ENCODE results near the gene UTP11.
A peak's percentile ranks its signal among the peaks of the same experiment; 100 is the strongest.
"Not testable (repeated sequence)": the region's sequence is repeated elsewhere in the genome, so short reads cannot be mapped to it uniquely, and the experiment has no call there.

The UTP11 gene

GRCh38 chr1:38027201-38028104, 14.9 kb downstream of the UTP11 start:
- H3K36me3 ChIP-seq (replicated peaks): peaks cover 32% of the 10 kb centered on the region
- H3K4me3 ChIP-seq: no peak overlapping the region
- H3K9me3 ChIP-seq: no peaks in the 10 kb centered on the region
- DNase-seq (ENCODE audit: low spot score in 2 of 2): no peak
- no peaks in the 10 kb centered on the region for H3K4me1 ChIP-seq
- in situ Hi-C loops (cut with MboI; ENCODE audit: low sequenced_read_pairs): loop anchor here (5.0 to 25.0 kb wide), 3 partner anchors 457 to 805 kb away; no protein-coding TSS in a partner anchor
- no peaks in the 10 kb centered on the region for H3K27me3 ChIP-seq (ENCODE audit: low read depth)

DNA sequence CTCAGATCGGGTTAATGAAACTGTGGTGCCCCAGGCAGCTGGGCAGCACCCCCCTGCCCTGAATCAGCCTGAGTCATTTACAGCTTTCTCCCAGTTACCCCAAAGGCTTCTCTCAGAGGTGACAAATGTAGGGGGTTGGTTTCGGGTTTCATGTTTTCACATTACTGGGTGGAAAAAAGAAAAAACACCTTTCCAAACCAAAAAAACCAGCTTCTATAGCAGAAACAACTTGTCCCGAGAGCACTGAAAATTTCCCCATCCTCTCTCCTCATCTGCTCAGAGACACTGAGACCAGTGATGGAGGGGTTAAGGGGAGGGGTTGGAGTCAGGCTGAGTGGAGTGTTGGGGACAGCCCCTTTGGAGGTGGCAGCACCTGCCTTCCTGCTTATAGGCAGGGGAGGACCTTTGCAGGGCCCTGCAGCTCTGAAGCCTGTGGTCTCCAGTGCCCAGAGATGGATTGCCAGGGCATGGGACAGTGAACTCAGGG, 15.6 kb downstream of the UTP11 start:
- no peaks in the 10 kb centered on the region for H3K4me1 ChIP-seq
- in situ Hi-C loops (cut with MboI; ENCODE audit: low sequenced_read_pairs): loop anchor here (5.0 to 25.0 kb wide), 3 partner anchors 457 to 804 kb away; no protein-coding TSS in a partner anchor
- no peak overlapping the region for H3K4me3 ChIP-seq
- no peak for DNase-seq (ENCODE audit: low spot score in 2 of 2)
- no peaks in the 10 kb centered on the region for H3K27me3 ChIP-seq (ENCODE audit: low read depth)
- H3K9me3 ChIP-seq: no peaks in the 10 kb centered on the region
- peaks cover 25% of the 10 kb centered on the region for H3K36me3 ChIP-seq (replicated peaks)

DNA sequence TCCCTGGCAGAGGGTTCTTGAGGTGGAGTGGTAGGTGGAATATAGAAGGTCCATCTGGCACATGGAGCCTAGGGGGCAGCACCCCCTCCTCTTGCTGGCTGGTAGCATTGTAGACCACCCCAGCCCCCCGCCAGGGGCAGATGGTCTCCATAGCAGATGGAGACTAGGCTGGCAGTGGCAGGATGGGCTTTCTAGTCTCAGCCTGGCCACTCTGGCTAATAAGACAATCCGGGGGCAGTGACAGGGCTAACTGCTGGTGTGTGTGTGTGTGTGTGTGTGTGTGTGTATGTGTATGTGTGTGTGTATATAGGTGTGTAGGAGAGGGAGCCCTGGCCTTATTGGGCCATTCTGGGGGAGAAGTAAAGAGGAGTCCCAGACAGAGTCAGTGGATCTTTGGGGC, 16.1 kb downstream of the UTP11 start:
- in situ Hi-C loops (cut with MboI; ENCODE audit: low sequenced_read_pairs): loop anchor here (5.0 to 25.0 kb wide), 3 partner anchors 456 to 804 kb away; no protein-coding TSS in a partner anchor
- peaks cover 20% of the 10 kb centered on the region for H3K36me3 ChIP-seq (replicated peaks)
- no peaks in the 10 kb centered on the region for H3K4me1 ChIP-seq
- no peaks in the 10 kb centered on the region for H3K9me3 ChIP-seq
- DNase-seq (ENCODE audit: low spot score in 2 of 2): no peak
- no peaks in the 10 kb centered on the region for H3K27me3 ChIP-seq (ENCODE audit: low read depth)
- H3K4me3 ChIP-seq: no peak overlapping the region

DNA sequence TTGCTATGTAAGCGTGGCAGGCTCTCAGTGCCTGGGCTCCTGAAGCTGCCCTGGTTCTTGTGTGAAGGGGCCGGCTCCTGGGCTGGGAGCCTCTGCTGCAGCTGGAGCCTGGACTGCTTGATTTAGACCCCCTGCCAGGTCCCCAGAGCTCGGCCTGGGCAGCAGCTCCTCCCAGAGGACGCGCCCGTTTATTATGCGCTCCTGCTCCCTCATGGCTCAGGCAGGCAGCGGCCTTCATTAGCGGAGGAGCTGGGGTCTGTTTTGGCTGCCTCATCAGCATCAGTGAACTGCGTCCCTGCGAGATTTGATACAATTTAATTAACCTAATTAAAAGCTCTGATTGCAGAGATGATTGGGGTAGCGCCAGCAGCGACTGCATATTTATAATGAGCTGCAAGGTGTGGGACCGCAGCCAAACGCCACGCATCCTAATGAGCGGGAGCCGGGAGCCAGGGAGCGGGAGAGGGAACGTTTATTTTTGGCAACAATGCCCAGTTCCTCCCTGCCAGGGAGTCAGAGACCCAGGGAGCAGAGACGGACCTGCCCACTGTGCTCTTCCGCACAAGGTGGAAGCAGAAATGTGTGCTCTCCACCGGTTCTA, 16.6 kb downstream of the UTP11 start:
- no peaks in the 10 kb centered on the region for H3K27me3 ChIP-seq (ENCODE audit: low read depth)
- in situ Hi-C loops (cut with MboI; ENCODE audit: low sequenced_read_pairs): loop anchor here (5.0 to 25.0 kb wide), 3 partner anchors 456 to 803 kb away; no protein-coding TSS in a partner anchor
- H3K4me1 ChIP-seq: no peaks in the 10 kb centered on the region
- DNase-seq (ENCODE audit: low spot score in 2 of 2): peak; percentile 7 to 63
- peaks cover 15% of the 10 kb centered on the region for H3K36me3 ChIP-seq (replicated peaks)
- H3K4me3 ChIP-seq: no peak overlapping the region
- H3K9me3 ChIP-seq: no peaks in the 10 kb centered on the region

GRCh38 chr1:38029685-38030511, 17.4 kb downstream of the UTP11 start:
- H3K4me1 ChIP-seq: no peaks in the 10 kb centered on the region
- peaks cover 11% of the 10 kb centered on the region for H3K36me3 ChIP-seq (replicated peaks)
- in situ Hi-C loops (cut with MboI; ENCODE audit: low sequenced_read_pairs): loop anchor here (5.0 to 25.0 kb wide), 4 partner anchors 455 to 802 kb away; no protein-coding TSS in a partner anchor
- H3K27me3 ChIP-seq (ENCODE audit: low read depth): no peaks in the 10 kb centered on the region
- H3K9me3 ChIP-seq: no peaks in the 10 kb centered on the region
- H3K4me3 ChIP-seq: no peak overlapping the region
- no peak for DNase-seq (ENCODE audit: low spot score in 2 of 2)

DNA sequence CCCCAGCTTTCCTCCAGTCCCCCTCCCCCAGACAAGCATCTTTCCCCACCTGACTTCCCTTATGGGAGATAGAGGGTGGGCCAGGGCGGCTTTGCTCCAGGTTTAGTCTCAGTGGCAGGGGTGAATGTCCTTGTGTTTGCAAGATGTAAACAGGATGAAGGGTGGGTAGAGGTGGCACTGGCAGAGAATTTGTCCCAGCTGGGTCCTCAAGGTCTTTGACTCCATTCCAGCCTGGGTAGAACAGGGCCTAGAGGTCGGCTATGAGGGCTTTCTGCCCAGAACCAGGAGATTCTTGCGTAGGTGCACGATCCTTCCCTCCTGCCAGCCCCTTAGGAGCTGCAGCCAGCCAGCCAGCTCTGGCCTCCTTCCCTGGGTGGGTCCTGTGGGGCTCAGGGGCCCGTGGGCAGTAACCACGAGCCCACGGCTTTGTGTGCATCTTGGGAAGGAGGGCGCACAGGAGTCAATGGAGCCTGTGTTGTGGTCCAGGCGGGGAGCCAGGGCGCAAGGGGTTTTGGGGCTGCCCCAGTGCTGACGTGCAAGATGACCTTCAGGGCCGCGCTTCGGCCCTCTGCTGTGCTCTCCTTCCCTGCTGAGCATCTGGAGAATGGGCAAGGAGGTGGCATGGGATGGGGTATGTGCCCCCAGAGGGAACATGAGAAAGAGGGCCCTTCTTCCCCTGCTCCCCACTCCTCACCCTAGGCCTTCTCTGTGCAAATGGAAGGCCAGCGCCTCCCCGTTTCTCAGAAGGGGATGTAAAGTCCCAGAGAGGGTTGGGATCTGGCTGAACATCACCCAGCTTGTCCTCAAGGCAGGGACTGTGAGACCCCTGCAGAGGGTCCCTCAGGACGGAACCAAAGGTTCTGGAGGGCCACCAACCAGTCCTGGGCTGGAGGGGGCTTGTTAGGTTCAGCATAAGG, 18.3 kb downstream of the UTP11 start:
- no peak overlapping the region for H3K4me3 ChIP-seq
- peaks cover under 1% of the 10 kb centered on the region; the same call in 1 of the 2 replicates for H3K36me3 ChIP-seq (replicated peaks)
- no peaks in the 10 kb centered on the region for H3K4me1 ChIP-seq
- H3K9me3 ChIP-seq: no peaks in the 10 kb centered on the region
- in situ Hi-C loops (cut with MboI; ENCODE audit: low sequenced_read_pairs): loop anchor here (10.0 to 25.0 kb wide), 2 partner anchors 556 to 784 kb away; no protein-coding TSS in a partner anchor
- no peak for DNase-seq (ENCODE audit: low spot score in 2 of 2)
- H3K27me3 ChIP-seq (ENCODE audit: low read depth): no peaks in the 10 kb centered on the region

DNA sequence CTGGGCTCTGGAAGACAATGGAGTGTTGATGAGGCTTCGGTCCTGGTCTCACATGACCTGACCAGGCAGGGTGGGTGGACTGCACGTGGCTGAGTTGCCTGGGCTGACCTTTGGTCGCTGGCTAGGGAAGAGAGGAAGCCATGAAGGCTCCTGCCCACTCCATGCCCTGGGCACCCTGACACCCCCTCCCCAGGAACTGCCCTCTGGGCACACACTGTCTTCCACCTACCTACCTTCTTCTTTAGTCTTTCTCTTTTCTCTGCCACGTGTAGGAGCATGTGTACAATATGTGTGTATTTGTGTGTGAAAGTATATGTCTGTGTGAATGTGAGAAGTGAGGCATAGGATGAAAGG, 19.0 kb downstream of the UTP11 start:
- Histone ChIP-seq H3K4me3 (no peak overlapping the region), H3K9me3 (no peaks in the 10 kb centered on the region), H3K27me3 (ENCODE audit: low read depth) (no peaks in the 10 kb centered on the region), H3K36me3 (replicated peaks) (no peaks in the 10 kb centered on the region), H3K4me1 (no peaks in the 10 kb centered on the region)
- no peak for DNase-seq (ENCODE audit: low spot score in 2 of 2)
- in situ Hi-C loops (cut with MboI; ENCODE audit: low sequenced_read_pairs): loop anchor here (10.0 to 25.0 kb wide), 2 partner anchors 556 to 783 kb away; no protein-coding TSS in a partner anchor

DNA sequence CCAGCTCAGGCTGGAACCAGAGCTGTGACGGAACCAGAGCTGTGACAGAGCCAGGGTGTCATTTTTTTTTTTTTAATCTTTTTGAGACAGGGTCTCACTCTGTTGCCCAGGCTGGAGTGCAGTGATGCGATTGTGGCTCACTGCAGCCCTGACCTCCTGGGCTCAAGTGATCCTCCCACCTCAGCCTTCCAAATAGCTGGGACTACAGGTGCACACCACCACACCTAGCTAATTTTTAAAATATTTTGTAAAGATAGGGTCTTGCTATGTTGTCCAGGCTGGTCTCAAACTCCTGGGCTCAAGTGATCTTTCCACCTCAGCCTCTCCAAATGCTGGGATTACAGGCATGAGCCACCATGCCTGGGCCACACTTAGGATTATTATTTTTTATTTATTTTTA, 20.5 kb downstream of the UTP11 start:
- not testable (repeated sequence) for H3K36me3 ChIP-seq (replicated peaks); H3K27me3 ChIP-seq (ENCODE audit: low read depth); H3K9me3 ChIP-seq; H3K4me3 ChIP-seq; DNase-seq (ENCODE audit: low spot score in 2 of 2); H3K4me1 ChIP-seq
- in situ Hi-C loops (cut with MboI; ENCODE audit: low sequenced_read_pairs): loop anchor here (10.0 to 25.0 kb wide), 2 partner anchors 554 to 782 kb away; no protein-coding TSS in a partner anchor

DNA sequence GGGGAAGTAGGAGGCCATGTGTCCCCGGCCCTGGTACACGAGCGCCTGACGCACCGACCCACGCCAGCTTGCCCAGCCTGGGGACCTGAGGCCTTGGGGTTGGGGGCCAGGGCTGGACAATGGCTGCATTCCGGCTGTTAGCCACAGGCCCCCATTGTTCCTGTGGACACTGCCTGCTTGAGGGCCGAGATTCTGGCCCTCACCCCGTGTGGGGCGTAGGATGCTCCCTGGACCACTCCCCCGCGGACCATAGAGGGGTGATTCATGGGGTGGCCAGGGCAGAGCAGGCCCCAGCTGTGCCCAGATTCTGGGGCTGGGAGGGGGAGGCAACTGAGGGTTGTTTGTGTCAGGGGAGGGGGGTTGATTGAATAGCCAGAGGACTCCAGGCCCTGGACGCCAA, 22.3 kb downstream of the UTP11 start:
- in situ Hi-C loops (cut with MboI; ENCODE audit: low sequenced_read_pairs): loop anchor here (10.0 to 25.0 kb wide), 2 partner anchors 552 to 780 kb away; no protein-coding TSS in a partner anchor
- no peak for DNase-seq (ENCODE audit: low spot score in 2 of 2)
- Histone ChIP-seq H3K36me3 (replicated peaks) (no peaks in the 10 kb centered on the region), H3K4me1 (no peaks in the 10 kb centered on the region), H3K27me3 (ENCODE audit: low read depth) (no peaks in the 10 kb centered on the region), H3K9me3 (no peaks in the 10 kb centered on the region), H3K4me3 (no peak overlapping the region)

- peak in 1 of 2 experiments; percentile 50 for DNase-seq (ENCODE audit: low spot score in 2 of 2)
- H3K4me1 ChIP-seq: no peaks in the 10 kb centered on the region
- in situ Hi-C loops (cut with MboI; ENCODE audit: low sequenced_read_pairs): loop anchor here (10.0 to 25.0 kb wide), 2 partner anchors 550 to 777 kb away; no protein-coding TSS in a partner anchor
- H3K27me3 ChIP-seq (ENCODE audit: low read depth): no peaks in the 10 kb centered on the region
- no peak overlapping the region for H3K4me3 ChIP-seq
- H3K36me3 ChIP-seq (replicated peaks): no peaks in the 10 kb centered on the region
- H3K9me3 ChIP-seq: no peaks in the 10 kb centered on the region
Observed at GRCh38 chr1:38037221-38037939, 24.8 kb downstream of the UTP11 start.

DNA sequence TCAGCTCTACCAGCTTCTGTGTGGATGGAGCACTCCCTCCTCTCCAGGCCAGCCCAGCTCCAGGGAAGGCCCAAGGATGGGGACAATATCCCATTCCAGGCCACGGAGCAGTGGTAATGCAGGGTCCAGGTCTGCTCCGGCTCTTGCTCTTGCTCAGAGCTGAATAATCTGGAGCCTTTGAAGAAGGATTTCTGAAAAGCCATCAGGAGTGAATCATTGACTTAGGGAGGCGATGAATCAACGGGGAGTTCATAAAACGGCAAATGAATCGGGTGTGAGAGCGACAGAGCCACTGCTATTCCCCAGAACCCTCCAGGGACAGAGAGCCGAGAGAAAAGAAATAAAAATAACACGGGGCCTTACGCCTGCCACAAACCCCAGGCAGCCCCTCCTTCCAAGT, 26.3 kb downstream of the UTP11 start:
- no peak overlapping the region for H3K4me3 ChIP-seq
- DNase-seq (ENCODE audit: low spot score in 2 of 2): no peak
- in situ Hi-C loops (cut with MboI; ENCODE audit: low sequenced_read_pairs): loop anchor here (10.0 to 25.0 kb wide), 2 partner anchors 548 to 776 kb away; no protein-coding TSS in a partner anchor

More for the DNA sequence above, 26.3 kb downstream of the UTP11 start:
- Histone ChIP-seq H3K4me1 (no peaks in the 10 kb centered on the region), H3K27me3 (ENCODE audit: low read depth) (no peaks in the 10 kb centered on the region), H3K36me3 (replicated peaks) (no peaks in the 10 kb centered on the region), H3K9me3 (no peaks in the 10 kb centered on the region)
